Forelimb muscle (tissue), 1 donor: ENCODE results near the gene RNF217. TPM values are rescaled to one million over a fixed set of nuclear protein-coding genes. Genes with fewer than 3 reads are reported as not detected.
"Not testable (repeated sequence)": the region's sequence is repeated elsewhere in the genome, so short reads cannot be mapped to it uniquely, and the experiment has no call there.

ENCODE experiments used
- DNase-seq: peaks from one replicate; pipeline ENCODE4 v3.0.0-alpha.2; 2013; ENCODE audit warnings: low read depth
- polyA plus RNA-seq: library from polyadenylated mRNA; unstranded; fragments of 120-200 nt; gene quantifications from one replicate; pipeline ENCODE4 v1.2.1, GENCODE V29; 2013; ENCODE audit not compliant: insufficient read length

Gene RNF217
- polyA plus RNA-seq, 1 donor: 51.8 TPM

DNA sequence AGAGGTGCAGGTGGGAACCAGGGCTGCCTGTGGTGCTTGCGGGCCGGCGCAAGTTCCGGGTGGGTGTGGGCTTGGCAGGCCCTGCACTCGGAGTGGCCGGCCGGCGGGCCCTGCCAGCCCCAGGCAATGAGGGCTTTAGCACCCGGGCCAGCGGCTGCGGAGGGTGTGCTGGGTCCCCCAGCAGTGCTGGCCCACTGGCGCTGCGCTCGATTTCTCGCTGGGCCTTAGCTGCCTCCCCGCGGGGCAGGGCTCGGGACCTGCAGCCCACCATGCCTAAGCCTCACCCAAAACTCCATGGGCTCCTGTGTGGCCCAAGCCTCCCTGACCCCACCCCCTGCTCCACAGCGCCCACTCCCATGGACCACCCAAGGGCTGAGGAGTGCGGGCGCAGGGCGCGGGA is 163.6 kb downstream of the RNF217 start:
- not testable (repeated sequence) for DNase-seq

DNA sequence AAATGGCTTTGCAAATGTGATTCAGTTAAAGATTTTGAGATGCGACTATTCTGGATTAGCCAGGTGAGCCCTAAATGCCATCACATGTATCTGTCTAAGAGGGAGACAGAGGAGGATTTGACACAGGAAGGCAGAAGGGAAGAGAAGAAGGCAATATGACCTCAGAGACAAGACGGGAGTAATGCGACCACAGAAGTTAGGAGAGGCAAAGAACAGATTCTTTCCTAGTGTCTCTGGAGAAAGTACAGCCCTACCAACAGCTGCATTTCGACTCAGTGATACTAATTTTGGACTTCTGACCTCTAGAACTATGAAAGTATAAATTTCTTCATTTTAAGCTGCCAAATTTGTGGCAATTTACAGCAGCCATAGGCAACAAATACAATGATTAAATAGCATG is 167.1 kb downstream of the RNF217 start:
- no peak for DNase-seq

DNA sequence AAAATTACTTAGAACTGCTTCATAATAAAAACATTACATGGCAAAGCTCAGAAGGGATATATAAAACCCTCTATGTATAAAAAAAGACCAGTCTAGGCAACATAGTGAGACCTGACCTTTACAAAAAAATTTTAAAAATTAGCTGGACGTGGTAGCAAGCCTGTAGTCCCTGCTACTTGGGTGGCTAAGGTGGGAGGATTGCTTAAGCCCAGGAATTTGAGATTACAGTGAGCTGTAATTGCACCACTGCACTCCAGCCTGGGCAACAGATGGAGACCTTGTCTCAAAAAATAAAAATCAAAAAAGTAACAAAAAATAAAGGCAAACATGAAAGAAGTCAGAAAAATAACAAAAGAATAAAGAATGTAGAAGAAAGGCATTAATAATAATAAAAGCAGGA is 169.8 kb downstream of the RNF217 start:
- DNase-seq: no peak

DNA sequence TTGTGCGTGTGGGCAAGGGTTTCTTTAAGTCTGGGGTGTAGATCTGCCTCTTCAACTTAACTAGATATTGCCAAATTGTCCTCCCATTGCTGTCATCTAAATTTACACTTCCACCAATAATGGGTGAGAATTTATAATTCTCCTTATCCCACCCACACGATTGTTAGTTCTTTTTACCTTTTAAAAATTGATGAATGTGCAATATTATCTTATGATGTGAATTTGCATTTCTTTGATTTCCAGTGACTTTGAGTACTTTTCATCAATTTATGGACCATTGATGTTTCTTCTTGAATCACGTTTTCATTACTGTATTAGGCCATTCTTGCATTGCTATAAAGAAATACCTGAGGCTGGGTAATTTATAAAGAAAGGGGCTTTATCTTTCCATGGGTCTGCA is 174.1 kb downstream of the RNF217 start:
- no peak for DNase-seq

DNA sequence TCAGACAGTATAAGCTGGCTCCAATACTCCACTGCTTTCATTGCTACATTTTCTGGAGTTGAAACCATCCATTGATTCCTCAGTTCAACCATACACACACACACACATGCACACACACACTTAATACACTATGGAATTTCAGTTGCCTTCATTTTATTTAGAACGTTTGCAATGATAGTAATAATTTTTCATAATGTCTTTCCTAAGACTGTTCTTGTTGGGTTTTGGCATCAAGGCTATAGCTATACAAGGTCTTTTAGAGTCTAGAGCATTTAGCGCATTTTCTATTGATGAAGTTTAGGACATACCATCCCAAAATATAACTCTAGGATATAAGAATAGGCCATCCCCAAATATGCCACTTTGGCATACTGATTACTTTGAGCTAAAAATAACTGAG is 175.8 kb downstream of the RNF217 start:
- no peak for DNase-seq

DNA sequence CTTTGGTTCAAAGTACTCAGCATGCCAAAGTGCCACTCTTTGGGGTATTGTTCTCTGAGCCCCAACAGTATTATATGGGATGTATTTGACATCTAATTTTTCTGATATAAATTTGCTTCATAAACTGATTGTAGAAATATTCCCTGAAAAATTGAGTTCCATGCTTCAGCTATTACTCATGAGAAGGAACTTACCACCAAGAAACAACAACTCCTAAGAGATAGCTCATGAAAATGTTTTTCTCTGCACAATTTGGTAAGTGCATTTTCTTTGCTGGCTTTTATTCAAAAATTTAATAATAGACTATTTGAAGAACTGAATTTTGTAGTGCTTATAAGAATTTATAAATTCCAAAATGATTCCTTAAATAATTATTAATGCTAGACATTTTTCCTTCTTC is 178.6 kb downstream of the RNF217 start:
- DNase-seq: no peak

Other genes starting within 250 kb of the RNF217 start
- 46.1 TPM for gene TPD52L1, start 191.3 kb downstream of the RNF217 start, polyA plus RNA-seq